ENCODE data around the gene CEP128.

DNA sequence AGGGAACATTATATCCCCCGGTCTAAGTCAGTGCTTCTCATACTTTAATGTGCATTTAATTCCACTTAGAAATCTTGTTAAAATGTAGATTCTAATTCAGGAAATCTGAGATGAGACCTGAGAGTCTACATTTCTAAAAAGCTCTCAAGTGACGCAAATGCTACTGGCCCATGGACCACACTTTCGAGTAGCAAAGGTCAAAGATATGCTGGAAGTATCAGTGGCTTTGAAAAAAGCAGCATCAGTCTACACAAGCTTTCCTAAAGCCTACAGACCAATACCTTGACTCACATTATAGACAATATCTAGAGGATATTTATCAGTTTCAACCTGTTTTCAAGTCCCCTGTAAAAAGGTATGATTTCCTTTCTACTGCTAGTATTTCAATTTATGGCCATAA, 248.6 kb downstream of the CEP128 start:
- TF ChIP-seq POLR2AphosphoS5 (IDR thresholded peaks at IDR 0.05) (no peak), CTCF (IDR thresholded peaks at IDR 0.05) (no peak)

Measured in transverse colon (tissue), 4 donors.